ENCODE results near the gene MBOAT2. TPM values are rescaled to one million over a fixed set of nuclear protein-coding genes. Genes with fewer than 3 reads are reported as not detected.
A peak's percentile ranks its signal among the peaks of the same experiment; 100 is the strongest.

MBOAT2 gene
- total RNA-seq, 1 experiment from 2014 or later = 40.9 TPM

DNA sequence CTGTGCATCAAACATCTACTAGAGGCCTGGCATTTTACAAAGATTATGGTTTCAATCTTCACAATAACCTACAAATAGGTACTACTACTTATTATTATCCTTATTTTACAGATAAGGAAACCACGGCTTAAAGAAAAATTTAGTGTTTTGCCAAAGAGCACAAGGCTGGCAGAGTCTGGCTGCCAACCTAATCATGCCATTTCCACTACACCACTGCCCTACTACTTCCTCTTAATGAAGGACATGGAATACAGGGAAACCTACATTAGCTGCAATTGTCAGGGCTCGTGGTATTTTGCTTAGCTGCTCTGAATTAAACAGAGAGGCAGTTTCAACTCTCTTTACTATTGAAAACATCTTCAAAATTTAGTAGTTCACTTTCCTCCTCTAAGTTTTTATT, 5.9 kb downstream of the MBOAT2 start:
- DNase-seq = no peak
- TF ChIP-seq CTCF (IDR thresholded peaks at IDR 0.05; ENCODE audit: unreplicated experiment) = no peak
- no TSS peak for BruUV-seq (replicated peaks)
- Mint-ChIP-seq H3K36me3 (ENCODE audit: insufficient read depth, unreplicated experiment) (peaks cover 5% of the 10 kb centered on the region), H3K4me3 (ENCODE audit: low read depth, unreplicated experiment) (no peak overlapping the region), H3K9me3 (ENCODE audit: low read depth, unreplicated experiment) (no peaks in the 10 kb centered on the region), H3K27ac (ENCODE audit: unreplicated experiment) (no peak overlapping the region), H3K4me1 (ENCODE audit: low read depth, unreplicated experiment) (peaks cover 59% of the 10 kb centered on the region), H3K27me3 (ENCODE audit: unreplicated experiment) (no peaks in the 10 kb centered on the region)
- intact Hi-C loops (cut with micrococcal nuclease; ENCODE audit: unreplicated experiment) = no loop called here
- CTCF ChIA-PET = no interaction called here

DNA sequence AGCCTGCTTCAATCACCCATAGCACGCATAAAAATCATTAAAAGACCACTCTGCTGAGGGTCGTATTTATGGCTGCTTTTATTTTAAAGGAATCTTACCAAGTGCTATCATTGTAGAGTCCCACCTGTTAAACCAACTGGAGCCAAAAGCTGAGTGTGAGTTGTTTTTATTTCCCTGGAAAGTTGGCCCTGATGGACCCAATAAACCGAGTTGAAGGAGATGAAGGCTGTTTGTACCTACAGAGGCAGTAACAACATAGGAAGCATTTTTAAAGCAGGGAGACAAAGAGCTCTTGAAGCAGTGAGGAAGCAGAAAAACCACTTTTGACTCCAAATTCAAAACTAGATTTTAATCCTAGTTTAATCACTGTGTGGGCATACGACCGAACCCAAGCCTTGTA, 6.4 kb downstream of the MBOAT2 start:
- no peak overlapping the region for H3K4me3 Mint-ChIP-seq (ENCODE audit: low read depth, unreplicated experiment)
- BruUV-seq (replicated peaks) = no TSS peak
- CTCF ChIA-PET = no interaction called here
- H3K9me3 Mint-ChIP-seq (ENCODE audit: low read depth, unreplicated experiment) = no peaks in the 10 kb centered on the region
- no peak for TF ChIP-seq CTCF (IDR thresholded peaks at IDR 0.05; ENCODE audit: unreplicated experiment)
- H3K27ac Mint-ChIP-seq (ENCODE audit: unreplicated experiment) = no peak overlapping the region
- H3K27me3 Mint-ChIP-seq (ENCODE audit: unreplicated experiment) = no peaks in the 10 kb centered on the region
- intact Hi-C loops (cut with micrococcal nuclease; ENCODE audit: unreplicated experiment) = no loop called here
- H3K36me3 Mint-ChIP-seq (ENCODE audit: insufficient read depth, unreplicated experiment) = peaks cover under 1% of the 10 kb centered on the region
- DNase-seq = no peak
- H3K4me1 Mint-ChIP-seq (ENCODE audit: low read depth, unreplicated experiment) = peaks cover 64% of the 10 kb centered on the region

DNA sequence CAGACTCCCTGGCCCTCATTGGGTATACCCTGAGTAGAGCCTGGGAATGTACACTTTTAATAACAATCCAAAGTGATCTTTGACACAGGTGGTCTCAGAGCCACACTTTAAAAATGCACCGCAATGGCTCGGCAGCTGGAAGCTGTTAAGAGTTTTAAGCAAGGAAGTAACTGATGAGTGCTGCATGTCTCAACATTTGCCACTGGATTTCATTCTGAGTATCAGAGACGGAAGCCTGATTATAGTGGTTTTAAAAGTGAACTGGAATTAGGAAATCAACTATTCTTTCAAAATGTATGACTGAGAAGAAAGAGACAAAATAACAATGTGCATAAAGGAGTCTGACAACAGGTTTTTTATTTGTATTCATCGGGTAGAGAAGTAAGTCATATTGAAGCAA, 7.5 kb downstream of the MBOAT2 start:
- DNase-seq = no peak
- no peaks in the 10 kb centered on the region for H3K36me3 Mint-ChIP-seq (ENCODE audit: insufficient read depth, unreplicated experiment)
- no peak overlapping the region for H3K4me3 Mint-ChIP-seq (ENCODE audit: low read depth, unreplicated experiment)
- peaks cover 66% of the 10 kb centered on the region for H3K4me1 Mint-ChIP-seq (ENCODE audit: low read depth, unreplicated experiment)
- CTCF ChIA-PET = no interaction called here
- BruUV-seq (replicated peaks) = no TSS peak
- no peaks in the 10 kb centered on the region for H3K27me3 Mint-ChIP-seq (ENCODE audit: unreplicated experiment)
- TF ChIP-seq CTCF (IDR thresholded peaks at IDR 0.05; ENCODE audit: unreplicated experiment) = no peak
- H3K9me3 Mint-ChIP-seq (ENCODE audit: low read depth, unreplicated experiment) = no peaks in the 10 kb centered on the region
- intact Hi-C loops (cut with micrococcal nuclease; ENCODE audit: unreplicated experiment) = no loop called here
- H3K27ac Mint-ChIP-seq (ENCODE audit: unreplicated experiment) = no peak overlapping the region

DNA sequence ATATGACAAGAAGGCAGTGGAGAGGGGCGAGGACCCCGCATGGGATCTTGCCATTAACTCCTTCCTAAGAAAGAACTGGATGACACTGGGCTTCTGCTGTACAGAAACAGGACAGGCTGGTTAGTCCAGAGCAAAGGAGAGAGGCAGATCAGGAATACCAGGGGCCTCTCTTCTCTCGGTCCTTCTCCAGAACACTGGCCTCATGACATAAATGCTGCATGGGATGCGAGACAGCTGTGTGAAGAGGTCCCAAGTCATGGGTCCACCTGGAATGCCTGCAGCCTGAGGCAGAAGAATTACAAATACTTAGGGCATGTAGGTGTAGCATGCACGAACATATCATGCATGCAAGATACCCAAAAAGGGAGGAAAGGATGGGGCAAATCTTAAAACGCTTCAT, 9.1 kb downstream of the MBOAT2 start:
- Mint-ChIP-seq H3K36me3 (ENCODE audit: insufficient read depth, unreplicated experiment) (no peaks in the 10 kb centered on the region), H3K4me1 (ENCODE audit: low read depth, unreplicated experiment) (peaks cover 61% of the 10 kb centered on the region)
- intact Hi-C loops (cut with micrococcal nuclease; ENCODE audit: unreplicated experiment) = no loop called here

More for the DNA sequence above, 9.1 kb downstream of the MBOAT2 start:
- BruUV-seq (replicated peaks) = no TSS peak
- TF ChIP-seq CTCF (IDR thresholded peaks at IDR 0.05; ENCODE audit: unreplicated experiment) = no peak
- Mint-ChIP-seq H3K27ac (ENCODE audit: unreplicated experiment) (peak overlapping the region; percentile 48), H3K27me3 (ENCODE audit: unreplicated experiment) (no peaks in the 10 kb centered on the region), H3K9me3 (ENCODE audit: low read depth, unreplicated experiment) (no peaks in the 10 kb centered on the region), H3K4me3 (ENCODE audit: low read depth, unreplicated experiment) (peak overlapping the region; percentile 54)
- no peak for DNase-seq
- CTCF ChIA-PET = interaction anchor here (1.8 kb wide), 1 partner anchor 108 kb away, joined by 5 read pairs; no protein-coding TSS in a partner anchor
